Karpas-422 (cell line): Measurements from ENCODE around the gene RAB36. TPM values are rescaled to one million over a fixed set of nuclear protein-coding genes. Genes with fewer than 3 reads are reported as not detected.

Experiments
- DNase-seq: peaks from one replicate; pipeline ENCODE4 v3.0.0-alpha.2; 2015
- H2AFZ ChIP-seq: fragments of 200-600 bp; sonication (generic); 2 replicates; pipeline ENCODE4 v1.6.1; 2014; ENCODE audit warnings: antibody characterized with exemption, low read length, mixed read lengths
- H3K27ac ChIP-seq: fragments of 200-600 bp; sonication (generic); 2 replicates; pipeline ENCODE4 v1.5.1; 2014; ENCODE audit warnings: mild to moderate bottlenecking, low read length, moderate library complexity
- H3K27me3 ChIP-seq: fragments of 200-600 bp; sonication (generic); 2 replicates; pipeline ENCODE4 v1.6.1; 2014; ENCODE audit warnings: low read length, mixed read lengths
- H3K36me3 ChIP-seq: fragments of 200-600 bp; sonication (generic); 2 replicates; pipeline ENCODE4 v1.6.1; 2014; ENCODE audit warnings: low read length, mixed read lengths; ENCODE audit not compliant: insufficient read depth
- H3K4me1 ChIP-seq: fragments of 200-600 bp; sonication (generic); 2 replicates; pipeline ENCODE4 v1.6.1; 2014; ENCODE audit warnings: mild to moderate bottlenecking, low read length, mixed read lengths
- H3K4me2 ChIP-seq: fragments of 200-600 bp; sonication (generic); 2 replicates; pipeline ENCODE4 v1.6.1; 2014; ENCODE audit warnings: low read length, low read depth, mild to moderate bottlenecking; ENCODE audit not compliant: poor library complexity, severe bottlenecking
- H3K4me3 ChIP-seq: fragments of 200-600 bp; sonication (generic); 2 replicates; pipeline ENCODE4 v1.5.1; 2014; ENCODE audit warnings: mild to moderate bottlenecking, antibody characterized with exemption, low read length, mixed read lengths
- H3K79me2 ChIP-seq: fragments of 200-600 bp; sonication (generic); 2 replicates; pipeline ENCODE4 v1.6.1; 2014; ENCODE audit warnings: mild to moderate bottlenecking, low read length, mixed read lengths
- H3K9ac ChIP-seq: fragments of 200-600 bp; sonication (generic); 2 replicates; pipeline ENCODE4 v1.6.0; 2014; ENCODE audit warnings: low read length
- H3K9me2 ChIP-seq: fragments of 200-600 bp; sonication (generic), shearing (Covaris generic); replicated peaks from 2 replicates; pipeline ENCODE4 v1.6.0; 2014; ENCODE audit warnings: mild to moderate bottlenecking, low read length, moderate library complexity; ENCODE audit not compliant: insufficient read depth
- H3K9me3 ChIP-seq: fragments of 300-700, 200-600 bp; sonication (generic); 2 replicates; pipeline ENCODE4 v1.6.1; 2014; ENCODE audit warnings: low read length, mixed read lengths
- H4K20me1 ChIP-seq: fragments of 200-600 bp; sonication (generic); 2 replicates; pipeline ENCODE4 v1.6.1; 2014; ENCODE audit warnings: mild to moderate bottlenecking, antibody characterized with exemption, low read length, low read depth; ENCODE audit not compliant: insufficient read depth
- total RNA-seq: library from RNA; depleted of rRNA; stranded (reverse); fragments of >200 nt; shearing (Covaris generic); gene quantifications from 2 replicates; pipeline ENCODE4 v1.2.3, GENCODE V29; 2014; ENCODE audit warnings: low replicate concordance

RAB36 gene
- total RNA-seq, 1 experiment from 2014 or later, result 10.6 TPM

DNA sequence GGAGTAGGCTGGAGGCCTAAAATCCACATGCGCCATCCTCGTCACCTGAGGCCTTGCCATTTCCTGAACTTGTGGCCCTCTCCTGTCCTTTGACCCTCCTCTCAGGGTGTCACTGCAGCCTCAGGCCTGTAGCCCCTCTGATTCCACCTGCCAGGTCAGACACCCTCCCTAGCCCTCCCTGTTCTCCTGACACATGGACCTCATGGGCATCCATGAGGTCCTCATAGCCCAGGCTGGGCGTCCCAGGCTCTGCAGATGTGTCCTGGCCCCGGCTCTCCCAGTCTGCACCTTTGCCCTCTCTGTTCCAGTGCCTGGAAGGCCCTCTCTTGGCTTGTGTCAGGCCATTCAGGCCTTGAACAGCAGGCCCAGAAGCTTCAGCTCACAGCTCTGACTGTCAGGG lies 15.8 kb downstream of the RAB36 start:
- H3K4me2 ChIP-seq, result no peak overlapping the region
- no peak overlapping the region for H3K9ac ChIP-seq
- H3K4me1 ChIP-seq, result peaks cover 9% of the 10 kb centered on the region
- no peak overlapping the region for H2AFZ ChIP-seq
- no peaks in the 10 kb centered on the region for H4K20me1 ChIP-seq
- H3K79me2 ChIP-seq, result no peaks in the 10 kb centered on the region
- H3K36me3 ChIP-seq, result no peaks in the 10 kb centered on the region
- H3K27ac ChIP-seq, result no peak overlapping the region
- DNase-seq, result no peak
- no peak overlapping the region for H3K4me3 ChIP-seq
- no peaks in the 10 kb centered on the region for H3K27me3 ChIP-seq
- H3K9me2 ChIP-seq, result no peaks in the 10 kb centered on the region
- no peaks in the 10 kb centered on the region for H3K9me3 ChIP-seq

DNA sequence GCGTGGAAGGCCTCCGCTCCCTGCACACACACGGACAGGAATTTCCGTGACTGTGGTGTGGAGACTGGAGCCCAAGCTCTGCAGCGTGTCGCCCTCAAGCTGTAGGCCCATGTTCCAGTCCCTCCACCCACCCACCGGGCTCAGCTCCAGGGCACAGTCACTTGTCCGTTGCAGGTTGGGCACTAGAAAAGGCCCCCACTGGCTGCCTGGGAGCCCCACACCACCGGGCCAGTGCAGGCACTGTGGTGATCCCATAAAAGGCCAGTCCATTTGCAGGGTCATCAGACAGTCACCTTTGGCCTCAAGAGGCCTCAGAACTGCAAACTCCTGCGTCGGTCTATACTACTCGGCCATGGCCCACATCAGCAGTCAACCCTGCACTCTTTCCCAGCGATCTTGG lies 16.3 kb downstream of the RAB36 start:
- Histone ChIP-seq H3K4me3 (no peak overlapping the region), H3K4me1 (peaks cover 5% of the 10 kb centered on the region), H3K9ac (no peak overlapping the region), H3K27ac (no peak overlapping the region), H3K27me3 (no peaks in the 10 kb centered on the region), H3K9me3 (no peaks in the 10 kb centered on the region), H2AFZ (no peak overlapping the region), H3K36me3 (no peaks in the 10 kb centered on the region), H4K20me1 (no peaks in the 10 kb centered on the region), H3K79me2 (no peaks in the 10 kb centered on the region), H3K4me2 (no peak overlapping the region), H3K9me2 (no peaks in the 10 kb centered on the region)
- DNase-seq, result no peak

GRCh38 chr22:23163665-23164064 lies 18.4 kb downstream of the RAB36 start:
- Histone ChIP-seq H3K9me2 (no peaks in the 10 kb centered on the region), H3K9me3 (no peaks in the 10 kb centered on the region), H3K27me3 (no peaks in the 10 kb centered on the region), H3K27ac (no peak overlapping the region), H3K36me3 (no peaks in the 10 kb centered on the region), H3K4me2 (no peak overlapping the region), H4K20me1 (no peaks in the 10 kb centered on the region), H3K79me2 (no peaks in the 10 kb centered on the region), H3K9ac (no peak overlapping the region), H3K4me1 (peaks cover 7% of the 10 kb centered on the region), H3K4me3 (no peak overlapping the region), H2AFZ (no peak overlapping the region)
- no peak for DNase-seq

GRCh38 chr22:23164091-23164490 lies 18.8 kb downstream of the RAB36 start:
- Histone ChIP-seq H3K27ac (no peak overlapping the region), H3K9me2 (no peaks in the 10 kb centered on the region), H3K9me3 (no peaks in the 10 kb centered on the region), H3K79me2 (no peaks in the 10 kb centered on the region), H2AFZ (no peak overlapping the region), H3K9ac (no peak overlapping the region), H3K36me3 (no peaks in the 10 kb centered on the region), H4K20me1 (no peaks in the 10 kb centered on the region), H3K4me3 (no peak overlapping the region), H3K4me1 (peaks cover 7% of the 10 kb centered on the region), H3K4me2 (no peak overlapping the region), H3K27me3 (no peaks in the 10 kb centered on the region)
- no peak for DNase-seq

- H3K9ac ChIP-seq, result no peak overlapping the region
- H3K4me2 ChIP-seq, result no peak overlapping the region
These were observed 21.0 kb downstream of the RAB36 start for GRCh38 chr22:23166042-23166831.

GRCh38 chr22:23166841-23167616 lies 21.8 kb downstream of the RAB36 start:
- Histone ChIP-seq H3K9me3 (no peaks in the 10 kb centered on the region), H3K9me2 (no peaks in the 10 kb centered on the region), H2AFZ (no peak overlapping the region), H3K4me3 (no peak overlapping the region), H3K27me3 (no peaks in the 10 kb centered on the region), H3K9ac (no peak overlapping the region), H3K36me3 (no peaks in the 10 kb centered on the region), H3K4me1 (peaks cover 7% of the 10 kb centered on the region), H3K79me2 (no peaks in the 10 kb centered on the region), H4K20me1 (no peaks in the 10 kb centered on the region), H3K27ac (no peak overlapping the region), H3K4me2 (no peak overlapping the region)
- no peak for DNase-seq

More at GRCh38 chr22:23166042-23166831, 21.0 kb downstream of the RAB36 start:
- H3K9me2 ChIP-seq, result no peaks in the 10 kb centered on the region
- no peaks in the 10 kb centered on the region for H3K36me3 ChIP-seq
- no peaks in the 10 kb centered on the region for H3K79me2 ChIP-seq
- no peak overlapping the region for H3K27ac ChIP-seq
- H3K4me3 ChIP-seq, result no peak overlapping the region
- no peaks in the 10 kb centered on the region for H3K27me3 ChIP-seq
- peaks cover 7% of the 10 kb centered on the region for H3K4me1 ChIP-seq
- no peak overlapping the region for H2AFZ ChIP-seq
- no peaks in the 10 kb centered on the region for H3K9me3 ChIP-seq
- H4K20me1 ChIP-seq, result no peaks in the 10 kb centered on the region
- no peak for DNase-seq

- no peak for DNase-seq
- Histone ChIP-seq H3K79me2 (no peaks in the 10 kb centered on the region), H3K27ac (no peak overlapping the region), H3K36me3 (no peaks in the 10 kb centered on the region), H3K4me2 (no peak overlapping the region), H3K9me3 (no peaks in the 10 kb centered on the region), H3K9ac (no peak overlapping the region), H3K4me3 (no peak overlapping the region), H3K4me1 (peaks cover 7% of the 10 kb centered on the region), H4K20me1 (no peaks in the 10 kb centered on the region), H2AFZ (no peak overlapping the region), H3K27me3 (no peaks in the 10 kb centered on the region), H3K9me2 (no peaks in the 10 kb centered on the region)
These were observed 23.2 kb downstream of the RAB36 start for GRCh38 chr22:23168391-23169042.

DNA sequence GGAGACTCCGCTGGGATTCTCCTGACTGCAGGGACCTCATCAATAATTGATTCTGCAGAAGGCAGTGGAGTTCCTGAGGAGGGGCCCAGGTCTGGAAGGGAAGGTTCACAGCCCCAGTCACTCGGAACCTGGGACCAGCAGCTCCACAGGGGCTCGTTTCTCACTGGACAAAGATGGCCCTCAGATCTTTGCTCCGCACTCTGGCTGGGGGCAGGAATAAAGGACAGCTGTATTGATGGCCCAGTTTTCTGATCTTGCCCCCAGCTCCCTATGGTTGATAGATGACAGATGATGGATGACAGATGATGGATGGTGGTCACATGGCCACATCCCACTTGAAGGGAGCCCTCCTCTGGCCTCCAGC lies 23.7 kb downstream of the RAB36 start:
- Histone ChIP-seq H3K9me3 (no peaks in the 10 kb centered on the region), H3K79me2 (no peaks in the 10 kb centered on the region), H3K36me3 (no peaks in the 10 kb centered on the region), H2AFZ (no peak overlapping the region), H3K4me2 (no peak overlapping the region), H4K20me1 (no peaks in the 10 kb centered on the region), H3K9ac (no peak overlapping the region), H3K4me1 (peaks cover 7% of the 10 kb centered on the region), H3K4me3 (no peak overlapping the region), H3K27me3 (no peaks in the 10 kb centered on the region), H3K27ac (no peak overlapping the region), H3K9me2 (no peaks in the 10 kb centered on the region)
- DNase-seq, result no peak
